Measurements from ENCODE around the gene GLS2.

The GLS2 gene

GRCh38 chr12:56476143-56476542 lies 11.8 kb downstream of the GLS2 start:
- Histone ChIP-seq H3K18ac (ENCODE audit: low read depth in 1 of 2, low read length in 2 of 2) (no peak overlapping the region), H3K23ac (ENCODE audit: low read length in 2 of 2) (no peak overlapping the region), H2AFZ (ENCODE audit: low read depth, low read length) (no peak overlapping the region), H3K9me3 (ENCODE audit: control insufficient read depth, low read length) (no peaks in the 10 kb centered on the region), H3K36me3 (ENCODE audit: control insufficient read depth in 1 of 2, insufficient read depth in 2 of 2, low read depth in 1 of 2, low read length in 2 of 2) (peaks cover 13 to 23% of the 10 kb centered on the region in 2 experiments), H3K27ac (ENCODE audit: low read length, poor library complexity, severe bottlenecking) (no peak overlapping the region), H4K8ac (ENCODE audit: low read length) (no peak overlapping the region), H2BK5ac (ENCODE audit: low read depth, low read length, poor library complexity, severe bottlenecking) (no peak overlapping the region), H3K27me3 (ENCODE audit: control insufficient read depth in 1 of 2, insufficient read depth in 1 of 2, low read length in 2 of 2) (no peaks in the 10 kb centered on the region), H2BK15ac (ENCODE audit: low read depth, poor library complexity, severe bottlenecking) (no peak overlapping the region), H3K9ac (ENCODE audit: low read length) (no peak overlapping the region), H3K4ac (ENCODE audit: low read depth in 1 of 2, low read length in 2 of 2) (no peak overlapping the region), H3K79me1 (replicated peaks; ENCODE audit: low read length, poor library complexity, severe bottlenecking) (peaks cover 11% of the 10 kb centered on the region), H3K14ac (ENCODE audit: low read length in 2 of 2) (no peak overlapping the region), H3K4me2 (ENCODE audit: low read length, poor library complexity, severe bottlenecking) (no peak overlapping the region), H2AK5ac (ENCODE audit: low read length, severe bottlenecking) (no peak overlapping the region), H2BK12ac (ENCODE audit: low read length in 2 of 2) (no peak overlapping the region), H2BK120ac (ENCODE audit: low read depth, low read length) (no peak overlapping the region), H3K4me1 (ENCODE audit: control insufficient read depth, insufficient read depth, low read depth, low read length) (no peaks in the 10 kb centered on the region), H4K91ac (ENCODE audit: low read length) (no peak overlapping the region), H3K4me3 (ENCODE audit: insufficient read depth in 1 of 2, low read depth in 1 of 2, low read length in 2 of 2) (no peak overlapping the region)
- WGBS, result 86% methylated on average over 6 of the region's 6 CpGs
- no peak for DNase-seq

- 97% methylated on average over 9 of the region's 9 CpGs for WGBS
- no peak overlapping the region for H3K18ac ChIP-seq (ENCODE audit: low read depth in 1 of 2, low read length in 2 of 2)
These were observed 13.6 kb downstream of the GLS2 start for GRCh38 chr12:56474389-56474788.

GRCh38 chr12:56469007-56469930 lies 18.7 kb downstream of the GLS2 start:
- H4K91ac ChIP-seq (ENCODE audit: low read length), result peak overlapping the region; percentile 30
- no peak overlapping the region for H2BK120ac ChIP-seq (ENCODE audit: low read depth, low read length)
- H2AFZ ChIP-seq (ENCODE audit: low read depth, low read length), result peak overlapping the region; percentile 58
- H3K23ac ChIP-seq (ENCODE audit: low read length in 2 of 2), result no peak overlapping the region
- H2BK15ac ChIP-seq (ENCODE audit: low read depth, poor library complexity, severe bottlenecking), result no peak overlapping the region
- H2BK5ac ChIP-seq (ENCODE audit: low read depth, low read length, poor library complexity, severe bottlenecking), result no peak overlapping the region
- DNase-seq, result no peak
- H3K36me3 ChIP-seq (ENCODE audit: control insufficient read depth in 1 of 2, insufficient read depth in 2 of 2, low read depth in 1 of 2, low read length in 2 of 2), result peaks cover 9 to 32% of the 10 kb centered on the region in 2 experiments
- peaks cover 8% of the 10 kb centered on the region for H3K4me1 ChIP-seq (ENCODE audit: control insufficient read depth, insufficient read depth, low read depth, low read length)
- peak overlapping the region; percentile 94 for H3K9ac ChIP-seq (ENCODE audit: low read length)
- peak overlapping the region; percentile 64 to 87 for H3K4me3 ChIP-seq (ENCODE audit: insufficient read depth in 1 of 2, low read depth in 1 of 2, low read length in 2 of 2)
- peak overlapping the region in 1 of 2 experiments; percentile 59 for H2BK12ac ChIP-seq (ENCODE audit: low read length in 2 of 2)
- no peak overlapping the region for H3K18ac ChIP-seq (ENCODE audit: low read depth in 1 of 2, low read length in 2 of 2)
- H3K27ac ChIP-seq (ENCODE audit: low read length, poor library complexity, severe bottlenecking), result no peak overlapping the region
- H3K27me3 ChIP-seq (ENCODE audit: control insufficient read depth in 1 of 2, insufficient read depth in 1 of 2, low read length in 2 of 2), result no peaks in the 10 kb centered on the region
- H2AK5ac ChIP-seq (ENCODE audit: low read length, severe bottlenecking), result peak overlapping the region; percentile 36
- peaks cover 19% of the 10 kb centered on the region for H3K79me1 ChIP-seq (replicated peaks; ENCODE audit: low read length, poor library complexity, severe bottlenecking)
- H3K9me3 ChIP-seq (ENCODE audit: control insufficient read depth, low read length), result no peaks in the 10 kb centered on the region
- H3K14ac ChIP-seq (ENCODE audit: low read length in 2 of 2), result peak overlapping the region in 1 of 2 experiments; percentile 55
- WGBS, result 69% methylated on average over 19 of the region's 19 CpGs
- H3K4ac ChIP-seq (ENCODE audit: low read depth in 1 of 2, low read length in 2 of 2), result peak overlapping the region; percentile 39 to 90
- H3K4me2 ChIP-seq (ENCODE audit: low read length, poor library complexity, severe bottlenecking), result peak overlapping the region; percentile 92
- H4K8ac ChIP-seq (ENCODE audit: low read length), result peak overlapping the region; percentile 88

More at GRCh38 chr12:56474389-56474788, 13.6 kb downstream of the GLS2 start:
- Histone ChIP-seq H2BK15ac (ENCODE audit: low read depth, poor library complexity, severe bottlenecking) (no peak overlapping the region), H3K27me3 (ENCODE audit: control insufficient read depth in 1 of 2, insufficient read depth in 1 of 2, low read length in 2 of 2) (no peaks in the 10 kb centered on the region), H3K4me2 (ENCODE audit: low read length, poor library complexity, severe bottlenecking) (no peak overlapping the region), H3K14ac (ENCODE audit: low read length in 2 of 2) (no peak overlapping the region), H3K79me1 (replicated peaks; ENCODE audit: low read length, poor library complexity, severe bottlenecking) (peaks cover 20% of the 10 kb centered on the region), H3K4me1 (ENCODE audit: control insufficient read depth, insufficient read depth, low read depth, low read length) (peaks cover 3% of the 10 kb centered on the region), H2BK5ac (ENCODE audit: low read depth, low read length, poor library complexity, severe bottlenecking) (no peak overlapping the region), H4K91ac (ENCODE audit: low read length) (no peak overlapping the region), H2BK12ac (ENCODE audit: low read length in 2 of 2) (no peak overlapping the region), H3K23ac (ENCODE audit: low read length in 2 of 2) (no peak overlapping the region), H2BK120ac (ENCODE audit: low read depth, low read length) (no peak overlapping the region), H4K8ac (ENCODE audit: low read length) (no peak overlapping the region), H3K36me3 (ENCODE audit: control insufficient read depth in 1 of 2, insufficient read depth in 2 of 2, low read depth in 1 of 2, low read length in 2 of 2) (peaks cover 15 to 34% of the 10 kb centered on the region in 2 experiments), H3K9ac (ENCODE audit: low read length) (no peak overlapping the region), H2AFZ (ENCODE audit: low read depth, low read length) (no peak overlapping the region), H3K9me3 (ENCODE audit: control insufficient read depth, low read length) (no peaks in the 10 kb centered on the region), H3K4ac (ENCODE audit: low read depth in 1 of 2, low read length in 2 of 2) (no peak overlapping the region), H2AK5ac (ENCODE audit: low read length, severe bottlenecking) (no peak overlapping the region), H3K4me3 (ENCODE audit: insufficient read depth in 1 of 2, low read depth in 1 of 2, low read length in 2 of 2) (no peak overlapping the region), H3K27ac (ENCODE audit: low read length, poor library complexity, severe bottlenecking) (no peak overlapping the region)
- no peak for DNase-seq
